ENCODE results near the gene SEC22A. TPM values are rescaled to one million over a fixed set of nuclear protein-coding genes. Genes with fewer than 3 reads are reported as not detected.

Gene SEC22A
- total and polyA plus RNA-seq, 2 donors (not counting 1 experiment from before 2014, with no cell fraction given) = 15.6 to 19.3 TPM

GRCh38 chr3:123295171-123295900, 93.6 kb downstream of the SEC22A start:
- Histone ChIP-seq H3K36me3 (replicated peaks in 1 of 2; ENCODE audit: control extremely low read depth in 1 of 2, control insufficient read depth in 1 of 2, extremely low read depth in 1 of 2, insufficient read depth in 2 of 2, low read length in 1 of 2) (no peaks in the 10 kb centered on the region), H3K79me2 (ENCODE audit: control insufficient read depth, insufficient read depth, low read length) (no peaks in the 10 kb centered on the region), H3K9ac (ENCODE audit: low read length) (no peak overlapping the region), H3K9me3 (ENCODE audit: control extremely low read depth in 1 of 3, control insufficient read depth in 2 of 3, insufficient read depth in 1 of 3, low read length in 2 of 3) (peaks cover 0 to 5% (median 0%) of the 10 kb centered on the region in 3 donors), H3K4me3 (ENCODE audit: control extremely low read depth in 1 of 5, extremely low read depth in 1 of 5, insufficient read depth in 1 of 5, low read depth in 2 of 5, low read length in 4 of 5) (no peak overlapping the region), H4K20me1 (ENCODE audit: control insufficient read depth, insufficient read depth, low read length, poor library complexity, severe bottlenecking) (no peaks in the 10 kb centered on the region), H3K4me1 (ENCODE audit: control insufficient read depth in 2 of 2, insufficient read depth in 2 of 2, low read length in 2 of 2) (no peaks in the 10 kb centered on the region), H3K4me2 (replicated peaks; ENCODE audit: low read depth, low read length, poor library complexity, severe bottlenecking) (no peak overlapping the region), H3K27ac (ENCODE audit: low read length in 2 of 2) (no peak overlapping the region), H2AFZ (ENCODE audit: insufficient read depth, low read depth, low read length, poor library complexity, severe bottlenecking) (no peak overlapping the region), H3K27me3 (replicated peaks in 1 of 4; ENCODE audit: control extremely low read depth in 1 of 4, control insufficient read depth in 3 of 4, insufficient read depth in 4 of 4, low read length in 3 of 4) (no peaks in the 10 kb centered on the region)
- intact Hi-C loops (cut with micrococcal nuclease) = no loop called here
- ATAC-seq (ENCODE audit: low read depth) = no peak
- DNase-seq = no peak
- WGBS (ENCODE audit: insufficient coverage) = 82% methylated on average over 6 of the region's 7 CpGs
- ChIA-PET POLR2A (no interaction called here), CTCF (no interaction called here)
- H3K27ac Mint-ChIP-seq = no peak overlapping the region
- H3K9me3 Mint-ChIP-seq (ENCODE audit: insufficient read depth) = no peaks in the 10 kb centered on the region
- H3K4me3 Mint-ChIP-seq = no peak overlapping the region
- TF ChIP-seq CTCF (IDR thresholded peaks at IDR 0.05) (no peak), EZH2 (IDR thresholded peaks at IDR 0.05; ENCODE audit: borderline replicate concordance, insufficient read depth, low read depth, low read length, poor library complexity, severe bottlenecking) (no peak)
- no peaks in the 10 kb centered on the region for H3K27me3 Mint-ChIP-seq
- no peaks in the 10 kb centered on the region for H3K4me1 Mint-ChIP-seq

GRCh38 chr3:123295901-123296250, 94.1 kb downstream of the SEC22A start:
- Histone ChIP-seq H3K9ac (ENCODE audit: low read length) (no peak overlapping the region), H3K4me2 (replicated peaks; ENCODE audit: low read depth, low read length, poor library complexity, severe bottlenecking) (no peak overlapping the region), H3K79me2 (ENCODE audit: control insufficient read depth, insufficient read depth, low read length) (no peaks in the 10 kb centered on the region), H3K4me3 (ENCODE audit: control extremely low read depth in 1 of 5, extremely low read depth in 1 of 5, insufficient read depth in 1 of 5, low read depth in 2 of 5, low read length in 4 of 5) (no peak overlapping the region), H3K27me3 (replicated peaks in 1 of 4; ENCODE audit: control extremely low read depth in 1 of 4, control insufficient read depth in 3 of 4, insufficient read depth in 4 of 4, low read length in 3 of 4) (no peaks in the 10 kb centered on the region), H3K9me3 (ENCODE audit: control extremely low read depth in 1 of 3, control insufficient read depth in 2 of 3, insufficient read depth in 1 of 3, low read length in 2 of 3) (peaks cover 0 to 3% (median 0%) of the 10 kb centered on the region in 3 donors), H3K27ac (ENCODE audit: low read length in 2 of 2) (no peak overlapping the region), H4K20me1 (ENCODE audit: control insufficient read depth, insufficient read depth, low read length, poor library complexity, severe bottlenecking) (no peaks in the 10 kb centered on the region), H2AFZ (ENCODE audit: insufficient read depth, low read depth, low read length, poor library complexity, severe bottlenecking) (no peak overlapping the region), H3K4me1 (ENCODE audit: control insufficient read depth in 2 of 2, insufficient read depth in 2 of 2, low read length in 2 of 2) (no peaks in the 10 kb centered on the region), H3K36me3 (replicated peaks in 1 of 2; ENCODE audit: control extremely low read depth in 1 of 2, control insufficient read depth in 1 of 2, extremely low read depth in 1 of 2, insufficient read depth in 2 of 2, low read length in 1 of 2) (no peaks in the 10 kb centered on the region)
- no peak for TF ChIP-seq EZH2 (IDR thresholded peaks at IDR 0.05; ENCODE audit: borderline replicate concordance, insufficient read depth, low read depth, low read length, poor library complexity, severe bottlenecking)
- no peak for TF ChIP-seq CTCF (IDR thresholded peaks at IDR 0.05)
- H3K4me3 Mint-ChIP-seq = no peak overlapping the region
- H3K4me1 Mint-ChIP-seq = no peaks in the 10 kb centered on the region
- H3K9me3 Mint-ChIP-seq (ENCODE audit: insufficient read depth) = no peaks in the 10 kb centered on the region
- ChIA-PET CTCF (no interaction called here), POLR2A (no interaction called here)
- H3K27ac Mint-ChIP-seq = no peak overlapping the region
- intact Hi-C loops (cut with micrococcal nuclease) = no loop called here
- H3K27me3 Mint-ChIP-seq = no peaks in the 10 kb centered on the region
- DNase-seq = no peak
- ATAC-seq (ENCODE audit: low read depth) = no peak
- WGBS (ENCODE audit: insufficient coverage) = 79% methylated on average over 10 of the region's 11 CpGs

Data from B cell (primary cell).